HEK293 (cell line): ENCODE results near the gene SMYD2.

ENCODE experiments used
- CTCF ChIA-PET: fragments of 350-600 bp; formaldehyde crosslinking; extraction: SDS; loops from one replicate; lab custom pipeline; 2021; ENCODE audit warnings: antibody characterized with exemption; lab: Yijun Ruan, JAX
- POLR2A ChIA-PET: fragments of 300-600 bp; formaldehyde crosslinking; extraction: SDS; loops from one replicate; lab custom pipeline; 2020; ENCODE audit warnings: antibody characterized with exemption, inconsistent platforms; lab: Yijun Ruan, JAX
- H3K27ac ChIP-seq: fragments of 200-500 bp; sonication (Bioruptor generic); 2 replicates; pipeline ENCODE4 v1.5.1; 2014; ENCODE audit warnings: low read depth, low read length, control low read depth, inconsistent platforms; ENCODE audit errors: extremely low read depth
- H3K36me3 ChIP-seq, 2 experiments: fragments of 200-500 bp in 1 of 2; sonication (Bioruptor generic) in 1 of 2; 1 replicate in 1 of 2; 2 replicates in 1 of 2; pipeline ENCODE4 v1.5.1; 2014 to 2017; ENCODE audit warnings: inconsistent platforms in 2 of 2, low read length in 2 of 2; ENCODE audit not compliant: control insufficient read depth in 2 of 2, insufficient read depth in 1 of 2
- H3K4me1 ChIP-seq: fragments of 200-500 bp; sonication (Bioruptor generic); 2 replicates; pipeline ENCODE4 v1.5.1; 2014; ENCODE audit warnings: mild to moderate bottlenecking, low read length, inconsistent platforms; ENCODE audit not compliant: control insufficient read depth, insufficient read depth
- H3K4me3 ChIP-seq: 2 replicates; pipeline ENCODE4 v1.5.1; 2011; ENCODE audit warnings: low read depth, mild to moderate bottlenecking, control low read depth, low read length, moderate library complexity
- H3K9me3 ChIP-seq: fragments of 200-500 bp; sonication (Bioruptor generic); 2 replicates; pipeline ENCODE4 v1.5.1; 2014; ENCODE audit warnings: low read depth, low read length, inconsistent platforms; ENCODE audit not compliant: control insufficient read depth, insufficient read depth
- BCL11A ChIP-seq: fragments of 450-650 bp; formaldehyde crosslinking; IDR thresholded peaks from 2 replicates; pipeline ENCODE4 v1.5.1; 2016; ENCODE audit warnings: low read depth, missing biosample characterization, missing genetic modification characterization
- CTCF ChIP-seq: fragments of 450-650 bp; formaldehyde crosslinking; IDR thresholded peaks from 2 replicates; pipeline ENCODE4 v1.5.1; 2016; ENCODE audit warnings: missing biosample characterization, missing genetic modification characterization
- GFI1B ChIP-seq: fragments of 450-650 bp; formaldehyde crosslinking; IDR thresholded peaks from 2 replicates; pipeline ENCODE4 v1.5.1; 2016; ENCODE audit warnings: missing biosample characterization, missing genetic modification characterization
- GLIS2 ChIP-seq: fragments of 450-650 bp; formaldehyde crosslinking; IDR thresholded peaks from 2 replicates; pipeline ENCODE4 v1.5.1; 2016; ENCODE audit warnings: missing biosample characterization, missing genetic modification characterization
- HIC1 ChIP-seq: fragments of 450-650 bp; formaldehyde crosslinking; IDR thresholded peaks from 2 replicates; pipeline ENCODE4 v1.5.1; 2016; ENCODE audit warnings: missing biosample characterization, missing genetic modification characterization
- HOXD13 ChIP-seq: sonication (generic); formaldehyde crosslinking; IDR thresholded peaks from 2 replicates; pipeline ENCODE4 v1.8.0; 2022; ENCODE audit warnings: missing genetic modification reagents, borderline replicate concordance
- KLF1 ChIP-seq: fragments of 450-650 bp; formaldehyde crosslinking; IDR thresholded peaks from 2 replicates; pipeline ENCODE4 v1.5.1; 2016; ENCODE audit warnings: missing biosample characterization, missing genetic modification characterization
- MYNN ChIP-seq: fragments of 450-650 bp; formaldehyde crosslinking; IDR thresholded peaks from 2 replicates; pipeline ENCODE4 v1.5.1; 2016; ENCODE audit warnings: missing biosample characterization, missing genetic modification characterization, borderline replicate concordance
- PRDM1 ChIP-seq: fragments of 450-650 bp; formaldehyde crosslinking; IDR thresholded peaks from 2 replicates; pipeline ENCODE4; 2016; ENCODE audit warnings: missing biosample characterization, missing genetic modification characterization
- RBAK ChIP-seq: fragments of 450-650 bp; formaldehyde crosslinking; IDR thresholded peaks from 2 replicates; pipeline ENCODE4 v1.5.1; 2016; ENCODE audit warnings: missing biosample characterization, missing genetic modification characterization
- SP7 ChIP-seq: fragments of 450-650 bp; formaldehyde crosslinking; IDR thresholded peaks from 2 replicates; pipeline ENCODE4 v1.5.1; 2016; ENCODE audit warnings: missing biosample characterization, missing genetic modification characterization
- ZFP69B ChIP-seq: fragments of 450-650 bp; formaldehyde crosslinking; IDR thresholded peaks from 2 replicates; pipeline ENCODE4 v1.5.1; 2016; ENCODE audit warnings: missing biosample characterization, missing genetic modification characterization
- ZNF10 ChIP-seq: fragments of 450-650 bp; formaldehyde crosslinking; IDR thresholded peaks from 2 replicates; pipeline ENCODE4 v1.5.1; 2017; ENCODE audit warnings: missing biosample characterization, missing genetic modification characterization
- ZNF138 ChIP-seq: fragments of 450-650 bp; formaldehyde crosslinking; IDR thresholded peaks from 2 replicates; pipeline ENCODE4 v1.5.1; 2016; ENCODE audit warnings: missing biosample characterization, missing genetic modification characterization, borderline replicate concordance
- ZNF175 ChIP-seq: fragments of 450-650 bp; formaldehyde crosslinking; IDR thresholded peaks from 2 replicates; pipeline ENCODE4 v1.5.1; 2016; ENCODE audit warnings: missing biosample characterization, missing genetic modification characterization
- ZNF184 ChIP-seq: fragments of 450-650 bp; IDR thresholded peaks from 2 replicates; pipeline ENCODE4 v1.5.1; 2018; ENCODE audit warnings: missing biosample characterization, mild to moderate bottlenecking, missing genetic modification characterization
- ZNF266 ChIP-seq: fragments of 450-650 bp; formaldehyde crosslinking; IDR thresholded peaks from 2 replicates; pipeline ENCODE4 v1.5.1; 2016; ENCODE audit warnings: missing biosample characterization, missing genetic modification characterization, low read depth
- ZNF335 ChIP-seq: fragments of 450-650 bp; formaldehyde crosslinking; conservative IDR thresholded peaks from 2 replicates; pipeline ENCODE4 v1.5.1; 2016; ENCODE audit warnings: missing biosample characterization, missing genetic modification characterization
- ZNF350 ChIP-seq: fragments of 450-650 bp; formaldehyde crosslinking; IDR thresholded peaks from 2 replicates; pipeline ENCODE4 v1.5.0; 2017; ENCODE audit warnings: missing biosample characterization, mild to moderate bottlenecking, missing genetic modification characterization
- ZNF394 ChIP-seq: fragments of 450-650 bp; formaldehyde crosslinking; IDR thresholded peaks from 2 replicates; pipeline ENCODE4 v1.5.1; 2016; ENCODE audit warnings: missing biosample characterization, missing genetic modification characterization, mild to moderate bottlenecking, moderate library complexity, borderline replicate concordance
- ZNF555 ChIP-seq: fragments of 450-650 bp; formaldehyde crosslinking; conservative IDR thresholded peaks from 2 replicates; pipeline ENCODE4 v1.5.1; 2017; ENCODE audit warnings: missing biosample characterization, mild to moderate bottlenecking, missing genetic modification characterization, inconsistent platforms
- ZNF596 ChIP-seq: fragments of 450-650 bp; IDR thresholded peaks from 2 replicates; pipeline ENCODE4 v1.5.0; 2018; ENCODE audit warnings: missing biosample characterization, mild to moderate bottlenecking, missing genetic modification characterization, moderate library complexity
- ZNF623 ChIP-seq: fragments of 450-650 bp; formaldehyde crosslinking; IDR thresholded peaks from 2 replicates; pipeline ENCODE4 v1.5.1; 2016; ENCODE audit warnings: missing biosample characterization, missing genetic modification characterization
- ZNF624 ChIP-seq: fragments of 450-650 bp; formaldehyde crosslinking; IDR thresholded peaks from 2 replicates; pipeline ENCODE4 v1.5.1; 2017; ENCODE audit warnings: missing biosample characterization, missing genetic modification characterization
- ZNF707 ChIP-seq: fragments of 450-650 bp; formaldehyde crosslinking; IDR thresholded peaks from 2 replicates; pipeline ENCODE4 v1.5.1; 2016; ENCODE audit warnings: missing biosample characterization, missing genetic modification characterization
- TF ChIP-seq, protein P1 (sequence below): fragments of 450-650 bp; IDR thresholded peaks from 2 replicates; pipeline ENCODE4 v1.5.1; 2018; ENCODE audit warnings: missing biosample characterization, missing genetic modification characterization

Gene SMYD2

DNA sequence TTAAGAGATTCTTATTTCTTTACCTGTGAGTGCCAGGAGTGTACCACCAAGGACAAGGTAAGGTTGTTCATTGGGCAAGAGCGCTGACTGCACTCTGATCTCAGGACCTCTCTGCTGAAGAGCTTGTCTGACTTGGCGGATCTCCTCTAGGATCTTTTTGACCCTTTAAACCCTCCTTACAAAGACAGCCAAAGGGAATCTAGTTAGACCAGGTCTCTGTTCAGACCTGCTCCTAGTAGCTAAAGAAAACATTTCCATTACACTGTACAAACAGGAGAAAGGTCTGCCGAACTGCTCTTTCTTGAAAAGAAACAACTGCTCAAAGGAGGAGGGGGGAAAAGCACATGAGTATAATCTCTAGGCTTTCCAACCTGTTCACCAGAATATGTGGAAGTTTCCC is 49.3 kb downstream of the SMYD2 start:
- TF ChIP-seq ZNF335 (tag by site-specific recombination) (no peak), ZFP69B (tag by site-specific recombination) (no peak), RBAK (tag by site-specific recombination) (no peak), BCL11A (tag by site-specific recombination) (no peak), ZNF266 (no peak), ZNF555 (tag by site-specific recombination) (no peak), GFI1B (tag by site-specific recombination) (no peak), ZNF623 (tag by site-specific recombination) (no peak), ZNF394 (tag by site-specific recombination) (no peak), ZNF184 (tag by site-specific recombination) (no peak), ZNF350 (tag by site-specific recombination) (no peak), ZNF10 (tag by site-specific recombination) (no peak)
- CTCF ChIA-PET: interaction anchor here (0.7 to 14.5 kb wide), 19 partner anchors 9 to 772 kb away, joined by 3 to 428 read pairs (median 6); no protein-coding TSS in a partner anchor
- Histone ChIP-seq H3K4me3 (no peak overlapping the region), H3K4me1 (no peaks in the 10 kb centered on the region), H3K36me3 (peaks cover 0 to 28% of the 10 kb centered on the region in 2 experiments; a peak in 1 of 3 replicates), H3K27ac (no peak overlapping the region), H3K9me3 (no peaks in the 10 kb centered on the region)
- POLR2A ChIA-PET: no interaction called here

- Histone ChIP-seq H3K4me1 (no peaks in the 10 kb centered on the region), H3K36me3 (peaks cover 0 to 28% of the 10 kb centered on the region in 2 experiments; a peak in 1 of 3 replicates), H3K9me3 (no peaks in the 10 kb centered on the region), H3K27ac (no peak overlapping the region), H3K4me3 (no peak overlapping the region)
- ChIA-PET POLR2A (no interaction called here), CTCF (interaction anchor here (0.5 to 14.5 kb wide), 28 partner anchors 8 to 763 kb away, joined by 3 to 428 read pairs (median 5); no protein-coding TSS in a partner anchor)
- no peak for TF ChIP-seq HIC1 (tag by site-specific recombination)
- TF ChIP-seq ZNF707 (tag by site-specific recombination): no peak
- TF ChIP-seq, all 188 proteins: peak for 0
These were observed 49.8 kb downstream of the SMYD2 start for GRCh38 chr1:214330715-214331114.

DNA sequence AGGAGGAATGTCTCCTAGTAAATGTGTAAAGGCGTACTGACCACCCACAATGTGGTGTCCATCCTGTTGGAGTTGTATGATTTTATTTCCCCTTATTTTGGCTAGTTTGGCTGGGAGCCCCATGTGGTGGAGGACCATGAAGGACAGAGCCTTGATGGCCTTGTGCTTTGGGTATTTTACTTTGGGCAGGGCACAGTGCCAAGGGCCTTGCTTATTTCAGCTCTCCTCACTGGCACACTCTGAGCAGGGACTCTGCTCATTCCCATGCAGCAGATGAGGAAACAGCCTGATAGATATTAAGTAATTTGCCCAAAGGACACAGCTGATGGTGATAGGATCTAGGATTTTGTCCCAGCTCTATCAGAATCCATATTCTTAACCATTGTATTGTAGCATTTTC is 50.2 kb downstream of the SMYD2 start:
- Histone ChIP-seq H3K36me3 (peaks cover 0 to 28% of the 10 kb centered on the region in 2 experiments; a peak in 1 of 3 replicates), H3K4me1 (no peaks in the 10 kb centered on the region), H3K9me3 (no peaks in the 10 kb centered on the region), H3K27ac (no peak overlapping the region), H3K4me3 (no peak overlapping the region)
- POLR2A ChIA-PET: interaction anchor here (0.5 kb wide), 1 partner anchor 117 kb away, joined by 3 read pairs; no protein-coding TSS in a partner anchor
- CTCF ChIA-PET: interaction anchor here (0.5 to 14.5 kb wide), 51 partner anchors 8 to 1208 kb away, joined by 3 to 428 read pairs (median 6); partner anchors contain the start of gene PTPN14
- TF ChIP-seq SP7 (tag by site-specific recombination) (no peak), CTCF (tag by site-specific recombination) (no peak), HOXD13 (CRISPR knock-in tag) (no peak), ZFP69B (tag by site-specific recombination) (no peak), ZNF624 (tag by site-specific recombination) (no peak), KLF1 (no peak), ZNF175 (tag by site-specific recombination) (no peak), ZNF138 (tag by site-specific recombination) (no peak), PRDM1 (no peak), ZNF707 (tag by site-specific recombination) (no peak), ZNF596 (tag by site-specific recombination) (no peak), MYNN (tag by site-specific recombination) (no peak), GLIS2 (no peak)
- TF ChIP-seq, protein P1, sequence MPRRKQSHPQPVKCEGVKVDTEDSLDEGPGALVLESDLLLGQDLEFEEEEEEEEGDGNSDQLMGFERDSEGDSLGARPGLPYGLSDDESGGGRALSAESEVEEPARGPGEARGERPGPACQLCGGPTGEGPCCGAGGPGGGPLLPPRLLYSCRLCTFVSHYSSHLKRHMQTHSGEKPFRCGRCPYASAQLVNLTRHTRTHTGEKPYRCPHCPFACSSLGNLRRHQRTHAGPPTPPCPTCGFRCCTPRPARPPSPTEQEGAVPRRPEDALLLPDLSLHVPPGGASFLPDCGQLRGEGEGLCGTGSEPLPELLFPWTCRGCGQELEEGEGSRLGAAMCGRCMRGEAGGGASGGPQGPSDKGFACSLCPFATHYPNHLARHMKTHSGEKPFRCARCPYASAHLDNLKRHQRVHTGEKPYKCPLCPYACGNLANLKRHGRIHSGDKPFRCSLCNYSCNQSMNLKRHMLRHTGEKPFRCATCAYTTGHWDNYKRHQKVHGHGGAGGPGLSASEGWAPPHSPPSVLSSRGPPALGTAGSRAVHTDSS (tag by site-specific recombination): no peak
